Osteocyte (in vitro differentiated cells): ENCODE results near the gene ZNF766. TPM values are rescaled to one million over a fixed set of nuclear protein-coding genes. Genes with fewer than 3 reads are reported as not detected.
"Not testable (repeated sequence)": the region's sequence is repeated elsewhere in the genome, so short reads cannot be mapped to it uniquely, and the experiment has no call there.

Experiments used
- DNase-seq: peaks from one replicate; pipeline ENCODE4 v3.0.0; 2021; ENCODE audit warnings: mixed read lengths; ENCODE audit not compliant: unreplicated experiment; ENCODE audit errors: extremely low spot score
- H3K27ac Mint-ChIP-seq: one replicate; pipeline ENCODE4 v1.8.0; 2021; ENCODE audit warnings: mild to moderate bottlenecking, mixed read lengths; ENCODE audit not compliant: unreplicated experiment
- H3K27me3 Mint-ChIP-seq: one replicate; pipeline ENCODE4 v1.8.0; 2021; ENCODE audit warnings: mixed read lengths; ENCODE audit not compliant: unreplicated experiment
- H3K36me3 Mint-ChIP-seq: one replicate; pipeline ENCODE4 v1.8.0; 2021; ENCODE audit warnings: mixed read lengths; ENCODE audit not compliant: unreplicated experiment
- H3K4me1 Mint-ChIP-seq: one replicate; pipeline ENCODE4 v1.8.0; 2021; ENCODE audit warnings: mixed read lengths; ENCODE audit not compliant: unreplicated experiment
- H3K4me3 Mint-ChIP-seq: one replicate; pipeline ENCODE4 v1.8.0; 2021; ENCODE audit warnings: mild to moderate bottlenecking, moderate library complexity, mixed read lengths; ENCODE audit not compliant: unreplicated experiment
- H3K9me3 Mint-ChIP-seq: one replicate; pipeline ENCODE4 v1.8.0; 2021; ENCODE audit warnings: mixed read lengths; ENCODE audit not compliant: unreplicated experiment
- total RNA-seq: library from RNA; stranded (reverse); gene quantifications from 2 replicates; pipeline ENCODE4 v1.2.1, GENCODE V29; 2021
- TF ChIP-seq, protein P1 (sequence below): fragments of 200-600 bp; sonication (generic); IDR thresholded peaks from 2 replicates; pipeline ENCODE4 v1.5.0; 2021; ENCODE audit warnings: antibody characterized with exemption, mild to moderate bottlenecking, moderate library complexity

ZNF766 gene
- total RNA-seq, 1 donor from 2014 or later, result 20.2 TPM

DNA sequence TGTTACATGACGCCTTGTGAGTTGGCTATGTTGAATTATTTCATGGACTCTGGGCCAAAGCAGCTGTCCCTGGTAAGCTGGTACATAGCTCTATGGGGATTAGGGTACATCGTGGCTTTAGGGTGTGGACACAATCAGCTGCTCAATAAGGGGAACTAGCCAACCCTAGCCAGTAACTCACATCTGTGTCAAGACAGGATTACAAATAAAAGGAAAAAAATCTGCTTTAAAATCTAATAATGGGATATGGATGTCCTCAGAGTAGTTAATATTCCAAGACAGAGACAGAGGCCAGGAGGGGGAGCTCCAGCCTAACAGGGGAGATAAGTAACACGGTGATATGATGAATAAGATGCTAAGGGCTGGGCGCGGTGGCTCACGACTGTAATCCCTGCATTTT is 21.1 kb upstream of the ZNF766 start:
- no peaks in the 10 kb centered on the region for H3K4me1 Mint-ChIP-seq
- TF ChIP-seq, protein P1, sequence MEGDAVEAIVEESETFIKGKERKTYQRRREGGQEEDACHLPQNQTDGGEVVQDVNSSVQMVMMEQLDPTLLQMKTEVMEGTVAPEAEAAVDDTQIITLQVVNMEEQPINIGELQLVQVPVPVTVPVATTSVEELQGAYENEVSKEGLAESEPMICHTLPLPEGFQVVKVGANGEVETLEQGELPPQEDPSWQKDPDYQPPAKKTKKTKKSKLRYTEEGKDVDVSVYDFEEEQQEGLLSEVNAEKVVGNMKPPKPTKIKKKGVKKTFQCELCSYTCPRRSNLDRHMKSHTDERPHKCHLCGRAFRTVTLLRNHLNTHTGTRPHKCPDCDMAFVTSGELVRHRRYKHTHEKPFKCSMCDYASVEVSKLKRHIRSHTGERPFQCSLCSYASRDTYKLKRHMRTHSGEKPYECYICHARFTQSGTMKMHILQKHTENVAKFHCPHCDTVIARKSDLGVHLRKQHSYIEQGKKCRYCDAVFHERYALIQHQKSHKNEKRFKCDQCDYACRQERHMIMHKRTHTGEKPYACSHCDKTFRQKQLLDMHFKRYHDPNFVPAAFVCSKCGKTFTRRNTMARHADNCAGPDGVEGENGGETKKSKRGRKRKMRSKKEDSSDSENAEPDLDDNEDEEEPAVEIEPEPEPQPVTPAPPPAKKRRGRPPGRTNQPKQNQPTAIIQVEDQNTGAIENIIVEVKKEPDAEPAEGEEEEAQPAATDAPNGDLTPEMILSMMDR, result peak; percentile 59
- no peak overlapping the region for H3K27ac Mint-ChIP-seq
- no peaks in the 10 kb centered on the region for H3K36me3 Mint-ChIP-seq
- no peak for DNase-seq
- no peaks in the 10 kb centered on the region for H3K9me3 Mint-ChIP-seq
- no peak overlapping the region for H3K4me3 Mint-ChIP-seq
- H3K27me3 Mint-ChIP-seq, result no peaks in the 10 kb centered on the region

DNA sequence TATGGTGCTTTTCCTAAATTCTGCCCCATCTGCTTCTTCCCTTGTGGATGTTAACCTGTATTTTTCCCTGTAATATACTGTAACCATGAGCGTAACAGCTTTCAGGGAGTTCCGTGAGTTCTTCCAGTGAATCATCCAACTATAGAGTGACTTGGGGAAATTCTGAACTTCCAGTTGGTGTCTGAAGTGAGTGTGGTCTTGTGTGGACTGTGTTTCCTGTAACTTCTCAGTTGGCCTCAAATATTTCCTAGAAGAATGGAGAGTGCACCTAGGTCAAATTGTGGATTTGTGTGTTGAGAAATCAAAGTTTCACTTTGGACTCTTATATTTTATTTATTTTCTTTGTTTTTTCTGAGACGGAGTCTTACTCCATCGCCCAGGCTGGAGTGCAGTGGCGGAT is 11.0 kb upstream of the ZNF766 start:
- peaks cover 12% of the 10 kb centered on the region for H3K9me3 Mint-ChIP-seq
- H3K27me3 Mint-ChIP-seq, result peaks cover 5% of the 10 kb centered on the region
- H3K4me3 Mint-ChIP-seq, result no peak overlapping the region
- DNase-seq, result no peak
- H3K27ac Mint-ChIP-seq, result no peak overlapping the region
- H3K4me1 Mint-ChIP-seq, result no peaks in the 10 kb centered on the region
- no peaks in the 10 kb centered on the region for H3K36me3 Mint-ChIP-seq
- TF ChIP-seq, protein P1, result no peak

DNA sequence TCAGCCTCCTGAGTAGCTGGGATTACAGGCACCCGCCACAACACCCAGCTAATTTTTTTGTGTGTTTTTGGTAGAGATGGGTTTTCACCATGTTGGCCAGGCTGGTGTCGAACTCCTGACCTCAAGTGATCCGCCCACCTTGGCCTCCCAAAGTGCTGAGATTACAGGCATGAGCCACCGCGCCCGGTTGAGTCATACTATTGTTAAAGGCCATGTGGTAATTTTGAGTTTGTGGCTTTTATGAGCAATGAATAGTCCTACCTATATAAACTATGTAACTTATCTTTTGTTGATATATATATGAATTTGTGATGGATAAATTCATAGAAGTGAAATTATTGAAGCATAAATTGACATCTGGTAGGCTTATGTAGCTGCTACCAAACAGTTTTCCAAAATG is 3.8 kb upstream of the ZNF766 start:
- H3K9me3 Mint-ChIP-seq, H3K27me3 Mint-ChIP-seq, H3K4me3 Mint-ChIP-seq, DNase-seq, H3K27ac Mint-ChIP-seq, H3K36me3 Mint-ChIP-seq, H3K4me1 Mint-ChIP-seq: not testable (repeated sequence)

DNA sequence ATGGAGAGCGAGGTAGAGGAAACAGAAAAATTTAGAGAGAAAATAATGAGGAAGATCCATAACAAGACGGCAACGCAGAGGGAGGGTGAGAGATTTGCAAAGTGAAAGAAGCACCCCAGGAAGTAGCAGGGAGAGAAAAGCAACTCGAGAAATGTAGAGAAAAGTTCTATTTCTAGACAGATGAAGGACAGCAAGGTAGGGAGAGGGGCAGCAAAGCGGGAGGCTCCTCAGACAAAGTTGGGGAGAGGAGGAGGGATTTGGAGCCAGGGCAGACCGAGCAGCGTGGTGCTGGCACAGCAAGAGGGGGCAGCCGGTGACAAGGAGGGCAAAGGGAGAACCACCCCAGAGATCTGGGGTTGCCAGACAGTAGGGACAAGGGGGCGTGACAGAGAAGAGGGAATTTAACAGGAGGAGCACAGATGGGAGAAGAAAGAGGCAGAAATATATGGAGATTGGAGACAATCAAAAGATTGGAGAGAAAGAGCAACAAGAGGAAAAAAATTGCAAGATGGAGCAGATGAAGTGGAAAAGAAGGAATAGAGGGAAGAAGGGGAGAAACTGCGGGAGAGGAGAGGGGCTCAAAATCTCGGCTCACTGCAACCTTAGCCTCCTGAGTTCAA is 989 bp downstream of the ZNF766 start:
- DNase-seq, result peak; percentile 80
- Mint-ChIP-seq H3K27ac (peak overlapping the region; percentile 99), H3K4me1 (peaks cover 26% of the 10 kb centered on the region), H3K36me3 (peaks cover 27% of the 10 kb centered on the region), H3K27me3 (no peaks in the 10 kb centered on the region), H3K9me3 (peaks cover 10% of the 10 kb centered on the region), H3K4me3 (peak overlapping the region; percentile 88)
- TF ChIP-seq, protein P1, result no peak

DNA sequence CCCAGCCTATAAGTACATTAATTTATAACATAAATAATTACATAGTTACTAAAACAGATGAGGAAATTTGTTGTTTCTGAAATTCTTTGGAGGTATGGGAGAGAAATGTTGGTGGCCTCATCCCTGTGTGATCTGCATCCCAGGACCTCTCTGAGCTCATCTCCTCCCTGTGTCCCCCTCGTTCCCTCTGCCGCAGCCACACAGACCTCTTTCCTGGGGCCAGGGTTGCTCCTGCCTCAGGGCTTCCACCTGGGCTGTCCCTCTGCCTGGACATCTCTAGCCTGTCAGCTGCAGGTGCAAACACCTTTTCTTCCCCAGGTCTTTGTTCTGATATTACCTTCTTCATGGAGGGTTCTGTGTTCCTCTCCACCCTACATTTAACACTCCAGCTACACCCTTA is 3.9 kb downstream of the ZNF766 start:
- peaks cover 35% of the 10 kb centered on the region for H3K36me3 Mint-ChIP-seq

More for the DNA sequence above, 3.9 kb downstream of the ZNF766 start:
- Mint-ChIP-seq H3K9me3 (peaks cover 10% of the 10 kb centered on the region), H3K4me1 (peaks cover 26% of the 10 kb centered on the region), H3K4me3 (no peak overlapping the region), H3K27ac (no peak overlapping the region), H3K27me3 (no peaks in the 10 kb centered on the region)
- TF ChIP-seq, protein P1, result no peak
- peak; percentile 70 for DNase-seq
